Adrenal gland (tissue), 12 donors: ENCODE data around the gene BRSK2. TPM values are rescaled to one million over a fixed set of nuclear protein-coding genes. Genes with fewer than 3 reads are reported as not detected.

ENCODE experiments used
- DNase-seq, 7 donors: peaks; one replicate each; pipeline ENCODE4 v3.0.0-alpha.2; 2019 to 2020
- H3K27ac ChIP-seq, 5 donors: fragments of 200-600 bp; sonication (generic) in 4 of 5; 1 replicate in 3 of 5; 2 replicates in 2 of 5; pipeline versions ENCODE4 v1.5.1 to v1.8.0; 2016 to 2020; ENCODE audit warnings: mild to moderate bottlenecking in 1 of 5
- H3K27me3 ChIP-seq: fragments of 200-600 bp; 2 replicates; pipeline ENCODE4 v1.8.0; 2021
- H3K36me3 ChIP-seq, 2 donors: fragments of 200-600 bp; replicated peaks in 1 of 2; 1 replicate in 1 of 2; 2 replicates in 1 of 2; pipeline versions ENCODE4 v1.5.1 to v1.8.0; 2018 to 2022
- H3K4me1 ChIP-seq, 2 donors: fragments of 200-600 bp; replicated peaks in 1 of 2; 1 replicate in 1 of 2; 2 replicates in 1 of 2; pipeline versions ENCODE4 v1.5.1 to v1.8.0; 2018 to 2021
- H3K4me3 ChIP-seq, 4 donors: fragments of 200-600 bp; sonication (generic) in 3 of 4; one replicate each; pipeline ENCODE4 v1.5.1; 2016 to 2018
- H3K9me3 ChIP-seq, 3 donors: fragments of 200-600 bp; sonication (generic) in 1 of 3; replicated peaks in 1 of 3; 1 replicate in 2 of 3; 2 replicates in 1 of 3; pipeline versions ENCODE4 v1.5.1 to v1.8.0; 2016 to 2021
- CTCF ChIP-seq, 6 experiments: fragments of 450-650 bp in 4 of 6; fragments of 200-600 bp in 2 of 6; sonication (generic) in 1 of 6; IDR thresholded peaks; 1 replicate in 5 of 6; 2 replicates in 1 of 6; pipeline versions ENCODE4 v1.5.1 to v1.8.0; 2016 to 2021; ENCODE audit warnings: antibody characterized with exemption in 6 of 6, mild to moderate bottlenecking in 2 of 6, moderate library complexity in 1 of 6
- POLR2A ChIP-seq, 2 donors: fragments of 450-650 bp; IDR thresholded peaks; one replicate each; pipeline ENCODE4 v1.6.1; 2017; ENCODE audit warnings: antibody characterized with exemption in 2 of 2, mild to moderate bottlenecking in 2 of 2, moderate library complexity in 1 of 2
- WGBS, 4 donors: extraction: QIAGEN DNeasy Blood & Tissue Kit in 2 of 4; methylation state at CpG; one replicate each; pipeline versions ENCODE4 v1.1.5 to v1.1.7; 2013 to 2017; 5-methylcytosine and 5-hydroxymethylcytosine counted together
- intact Hi-C, 2 donors: fragments of 100-400 bp; cut with DNase I; formaldehyde crosslinking; loops; one replicate each; pipeline versions ENCODE4 v1.14.1 to v1.15.0; 2022 to 2023
- polyA plus RNA-seq, 3 donors: library from polyadenylated mRNA; stranded (reverse); fragments of 200-250 nt in 2 of 3; fragments of 350-450 nt in 1 of 3; fragmentation: Illumina TruSeq in 1 of 3; extraction: RNeasy Lipid Tissue Mini Kit (QIAGEN cat#74804) in 1 of 3; gene quantifications; one replicate each; pipeline ENCODE4 v1.2.3, GENCODE V29; 2013 to 2014
- total RNA-seq, 9 donors: library from RNA; depleted of rRNA in 4 of 9; stranded (reverse); fragments of >200 nt in 4 of 9; fragments of 120-200 nt in 1 of 9; fragmentation: NEBNext Ultra II Directional in 1 of 9; extraction: Animal tissue kit (Norgen Biotek cat#: 25700) in 1 of 9; gene quantifications; one replicate each; pipeline versions ENCODE4 v1.1.0 to v1.2.4, GENCODE V29; 2013 to 2023
- donor health status: healthy with polysubstance abuse.
- donor health status: Bipolar disorder and iron deficiency.
- donor health status: DM: yes; HTN: yes; CAD: no.
- donor health status: DM: no; HTN: no; CAD: no.
- donor health status: DM: no; HTN: no; CAD: no.
- donor health status: DM: yes; HTN: yes; CAD: no.

BRSK2 gene
- total and polyA plus RNA-seq, 12 donors, result 0.18 to 24.5 (median 1.4) TPM; not detected in 1

GRCh38 chr11:1460986-1461825, 71.5 kb downstream of the BRSK2 start:
- peaks cover 0 to 12% of the 10 kb centered on the region in 2 donors for H3K4me1 ChIP-seq
- H3K36me3 ChIP-seq, result no peaks in the 10 kb centered on the region
- H3K27ac ChIP-seq, result peak overlapping the region in 2 of 5 donors; percentile 78 to 85
- H3K9me3 ChIP-seq, result no peaks in the 10 kb centered on the region
- peak in 2 of 7 donors; percentile 27 to 41 for DNase-seq
- intact Hi-C loops, result no loop called here
- H3K4me3 ChIP-seq, result no peak overlapping the region
- 61 to 66% (median 63%) methylated on average over 26 to 50 of the region's 50 CpGs for WGBS, 4 donors
- no peaks in the 10 kb centered on the region for H3K27me3 ChIP-seq
- no peak for TF ChIP-seq POLR2A (IDR thresholded peaks at IDR 0.05)
- TF ChIP-seq CTCF (IDR thresholded peaks at IDR 0.05), result no peak

GRCh38 chr11:1461826-1462697, 72.3 kb downstream of the BRSK2 start:
- no peak for DNase-seq
- intact Hi-C loops, result no loop called here
- Histone ChIP-seq H3K9me3 (no peaks in the 10 kb centered on the region), H3K4me3 (no peak overlapping the region), H3K36me3 (no peaks in the 10 kb centered on the region), H3K4me1 (peaks cover 0 to 7% of the 10 kb centered on the region in 2 donors), H3K27me3 (no peaks in the 10 kb centered on the region), H3K27ac (no peak overlapping the region)
- WGBS, 4 donors, result 87 to 91% (median 90%) methylated on average over 34 to 46 of the region's 46 CpGs
- TF ChIP-seq POLR2A (IDR thresholded peaks at IDR 0.05) (no peak), CTCF (IDR thresholded peaks at IDR 0.05) (no peak)

- Histone ChIP-seq H3K36me3 (no peaks in the 10 kb centered on the region), H3K4me1 (peaks cover 0 to 7% of the 10 kb centered on the region in 2 donors), H3K27me3 (no peaks in the 10 kb centered on the region), H3K27ac (no peak overlapping the region), H3K9me3 (no peaks in the 10 kb centered on the region), H3K4me3 (no peak overlapping the region)
- no peak for DNase-seq
- WGBS, 4 donors, result 77 to 90% (median 80%) methylated on average over 2 to 13 of the region's 13 CpGs
- no peak for TF ChIP-seq POLR2A (IDR thresholded peaks at IDR 0.05)
- TF ChIP-seq CTCF (IDR thresholded peaks at IDR 0.05), result no peak
- intact Hi-C loops, result no loop called here
Observed at GRCh38 chr11:1462698-1462975, 72.9 kb downstream of the BRSK2 start.

- no peaks in the 10 kb centered on the region for H3K36me3 ChIP-seq
- no peak for DNase-seq
- no peaks in the 10 kb centered on the region for H3K27me3 ChIP-seq
- H3K4me1 ChIP-seq, result peaks cover 3 to 11% of the 10 kb centered on the region in 2 donors
- H3K4me3 ChIP-seq, result no peak overlapping the region
- 94 to 97% (median 94%) methylated on average over 16 of the region's 16 CpGs; no CpG with 5 or more reads in 1 of the 4 donors for WGBS, 4 donors
- intact Hi-C loops, result no loop called here
- H3K27ac ChIP-seq, result no peak overlapping the region
- no peaks in the 10 kb centered on the region for H3K9me3 ChIP-seq
- no peak for TF ChIP-seq CTCF (IDR thresholded peaks at IDR 0.05)
- no peak for TF ChIP-seq POLR2A (IDR thresholded peaks at IDR 0.05)
Observed at GRCh38 chr11:1463056-1463455, 73.3 kb downstream of the BRSK2 start.
